ENCODE measurements around the gene RANBP17. TPM values are rescaled to one million over a fixed set of nuclear protein-coding genes. Genes with fewer than 3 reads are reported as not detected.

The RANBP17 gene
- total and polyA plus RNA-seq, 2 experiments from 2014 or later: 43.8 to 53.1 TPM

DNA sequence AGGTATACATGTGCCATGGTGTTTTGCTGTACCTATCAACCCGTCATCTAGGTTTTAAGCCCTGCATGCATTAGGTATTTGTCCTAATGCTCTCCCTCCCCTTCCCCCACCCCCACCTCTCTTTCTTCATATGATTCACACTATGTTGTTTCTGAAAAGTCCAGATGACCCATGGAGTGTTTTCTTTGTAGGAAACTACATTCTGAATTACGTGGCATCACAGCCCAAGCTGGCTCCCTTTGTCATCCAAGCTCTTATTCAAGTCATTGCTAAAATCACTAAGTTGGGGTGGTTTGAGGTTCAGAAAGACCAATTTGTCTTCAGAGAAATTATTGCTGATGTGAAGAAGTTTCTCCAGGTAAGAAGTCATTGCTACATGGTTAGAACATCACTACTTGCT, 30.4 kb downstream of the RANBP17 start (continued):
- TF ChIP-seq, protein P1, sequence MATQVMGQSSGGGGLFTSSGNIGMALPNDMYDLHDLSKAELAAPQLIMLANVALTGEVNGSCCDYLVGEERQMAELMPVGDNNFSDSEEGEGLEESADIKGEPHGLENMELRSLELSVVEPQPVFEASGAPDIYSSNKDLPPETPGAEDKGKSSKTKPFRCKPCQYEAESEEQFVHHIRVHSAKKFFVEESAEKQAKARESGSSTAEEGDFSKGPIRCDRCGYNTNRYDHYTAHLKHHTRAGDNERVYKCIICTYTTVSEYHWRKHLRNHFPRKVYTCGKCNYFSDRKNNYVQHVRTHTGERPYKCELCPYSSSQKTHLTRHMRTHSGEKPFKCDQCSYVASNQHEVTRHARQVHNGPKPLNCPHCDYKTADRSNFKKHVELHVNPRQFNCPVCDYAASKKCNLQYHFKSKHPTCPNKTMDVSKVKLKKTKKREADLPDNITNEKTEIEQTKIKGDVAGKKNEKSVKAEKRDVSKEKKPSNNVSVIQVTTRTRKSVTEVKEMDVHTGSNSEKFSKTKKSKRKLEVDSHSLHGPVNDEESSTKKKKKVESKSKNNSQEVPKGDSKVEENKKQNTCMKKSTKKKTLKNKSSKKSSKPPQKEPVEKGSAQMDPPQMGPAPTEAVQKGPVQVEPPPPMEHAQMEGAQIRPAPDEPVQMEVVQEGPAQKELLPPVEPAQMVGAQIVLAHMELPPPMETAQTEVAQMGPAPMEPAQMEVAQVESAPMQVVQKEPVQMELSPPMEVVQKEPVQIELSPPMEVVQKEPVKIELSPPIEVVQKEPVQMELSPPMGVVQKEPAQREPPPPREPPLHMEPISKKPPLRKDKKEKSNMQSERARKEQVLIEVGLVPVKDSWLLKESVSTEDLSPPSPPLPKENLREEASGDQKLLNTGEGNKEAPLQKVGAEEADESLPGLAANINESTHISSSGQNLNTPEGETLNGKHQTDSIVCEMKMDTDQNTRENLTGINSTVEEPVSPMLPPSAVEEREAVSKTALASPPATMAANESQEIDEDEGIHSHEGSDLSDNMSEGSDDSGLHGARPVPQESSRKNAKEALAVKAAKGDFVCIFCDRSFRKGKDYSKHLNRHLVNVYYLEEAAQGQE (IDR thresholded peaks at IDR 0.05; ENCODE audit: unreplicated experiment): no peak
- TF ChIP-seq JUNB (IDR thresholded peaks at IDR 0.05; ENCODE audit: unreplicated experiment) (no peak), CREB1 (CRISPR knock-in tag; IDR thresholded peaks at IDR 0.05; ENCODE audit: low read depth) (no peak), ZNF331 (CRISPR knock-in tag; IDR thresholded peaks at IDR 0.05; ENCODE audit: low read depth) (no peak), ZNF114 (CRISPR knock-in tag; IDR thresholded peaks at IDR 0.05) (no peak)

DNA sequence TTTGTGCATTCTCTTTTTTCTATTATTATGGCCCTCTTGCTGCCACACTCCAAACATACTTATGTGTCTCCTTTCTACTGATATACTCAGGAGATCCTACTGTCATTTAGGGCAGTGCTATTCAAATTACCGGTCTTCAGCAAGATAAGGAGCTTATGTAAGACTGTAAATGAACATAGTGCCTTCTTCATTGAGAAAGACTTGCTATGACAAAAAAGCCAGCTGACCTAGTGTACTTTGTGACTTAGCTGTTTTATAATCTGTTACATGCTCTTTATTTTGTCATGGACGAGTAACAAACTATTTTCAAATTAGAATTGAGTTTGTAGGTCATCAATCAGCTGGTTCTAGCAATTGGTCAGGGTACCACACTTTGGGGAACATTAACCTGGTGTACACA, 32.8 kb downstream of the RANBP17 start:
- H3K4me1 ChIP-seq (ENCODE audit: insufficient read depth): no peaks in the 10 kb centered on the region
- H3K4me3 ChIP-seq: no peak overlapping the region
- Mint-ChIP-seq H3K4me1 (peaks cover 3% of the 10 kb centered on the region; the same call in 1 of the 3 replicates), H3K36me3 (ENCODE audit: low read depth) (peaks cover 32% of the 10 kb centered on the region), H3K27me3 (ENCODE audit: insufficient read depth, low read depth, poor library complexity) (peaks cover 2% of the 10 kb centered on the region), H3K27ac (no peak overlapping the region), H3K9me3 (0 out of 3 replicates have a peak, but pooled peaks cover 3% of the 10 kb centered on the region), H3K4me3 (no peak overlapping the region)
- H4K20me1 ChIP-seq (replicated peaks; ENCODE audit: insufficient read depth): no peaks in the 10 kb centered on the region
- no peak overlapping the region for H2AFZ ChIP-seq
- no peaks in the 10 kb centered on the region for H3F3A ChIP-seq (replicated peaks; ENCODE audit: low read depth)
- ATAC-seq (no peak), DNase-seq (ENCODE audit: low spot score) (no peak)
- no peaks in the 10 kb centered on the region for H3K9me2 ChIP-seq (ENCODE audit: insufficient read depth)
- no peak overlapping the region for H3K27ac ChIP-seq (ENCODE audit: low read depth)
- no peaks in the 10 kb centered on the region for H3K27me3 ChIP-seq (ENCODE audit: insufficient read depth)
- H3K36me3 ChIP-seq (ENCODE audit: insufficient read depth): no peaks in the 10 kb centered on the region
- H3K79me2 ChIP-seq (replicated peaks; ENCODE audit: insufficient read depth): peaks cover 11% of the 10 kb centered on the region; the same call in 1 of the 2 replicates
- H3K4me2 ChIP-seq: no peak overlapping the region
- no peak for TF ChIP-seq STAT1 (IDR thresholded peaks at IDR 0.05; ENCODE audit: unreplicated experiment)
- TF ChIP-seq POLR2AphosphoS5 (IDR thresholded peaks at IDR 0.05; ENCODE audit: low read depth): no peak
- no peak for TF ChIP-seq ZNF331 (CRISPR knock-in tag; IDR thresholded peaks at IDR 0.05; ENCODE audit: low read depth)
- no peak for TF ChIP-seq JUNB (IDR thresholded peaks at IDR 0.05; ENCODE audit: unreplicated experiment)
- TF ChIP-seq, protein P2, sequence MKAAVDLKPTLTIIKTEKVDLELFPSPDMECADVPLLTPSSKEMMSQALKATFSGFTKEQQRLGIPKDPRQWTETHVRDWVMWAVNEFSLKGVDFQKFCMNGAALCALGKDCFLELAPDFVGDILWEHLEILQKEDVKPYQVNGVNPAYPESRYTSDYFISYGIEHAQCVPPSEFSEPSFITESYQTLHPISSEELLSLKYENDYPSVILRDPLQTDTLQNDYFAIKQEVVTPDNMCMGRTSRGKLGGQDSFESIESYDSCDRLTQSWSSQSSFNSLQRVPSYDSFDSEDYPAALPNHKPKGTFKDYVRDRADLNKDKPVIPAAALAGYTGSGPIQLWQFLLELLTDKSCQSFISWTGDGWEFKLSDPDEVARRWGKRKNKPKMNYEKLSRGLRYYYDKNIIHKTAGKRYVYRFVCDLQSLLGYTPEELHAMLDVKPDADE (IDR thresholded peaks at IDR 0.05): no peak
- no peak for TF ChIP-seq EZH2 (IDR thresholded peaks at IDR 0.05; ENCODE audit: low read depth, unreplicated experiment)
- no peak for TF ChIP-seq EZH2phosphoT487 (IDR thresholded peaks at IDR 0.05; ENCODE audit: unreplicated experiment)
- TF ChIP-seq NANOG (IDR thresholded peaks at IDR 0.05; ENCODE audit: borderline replicate concordance): no peak
- TF ChIP-seq, protein P3, sequence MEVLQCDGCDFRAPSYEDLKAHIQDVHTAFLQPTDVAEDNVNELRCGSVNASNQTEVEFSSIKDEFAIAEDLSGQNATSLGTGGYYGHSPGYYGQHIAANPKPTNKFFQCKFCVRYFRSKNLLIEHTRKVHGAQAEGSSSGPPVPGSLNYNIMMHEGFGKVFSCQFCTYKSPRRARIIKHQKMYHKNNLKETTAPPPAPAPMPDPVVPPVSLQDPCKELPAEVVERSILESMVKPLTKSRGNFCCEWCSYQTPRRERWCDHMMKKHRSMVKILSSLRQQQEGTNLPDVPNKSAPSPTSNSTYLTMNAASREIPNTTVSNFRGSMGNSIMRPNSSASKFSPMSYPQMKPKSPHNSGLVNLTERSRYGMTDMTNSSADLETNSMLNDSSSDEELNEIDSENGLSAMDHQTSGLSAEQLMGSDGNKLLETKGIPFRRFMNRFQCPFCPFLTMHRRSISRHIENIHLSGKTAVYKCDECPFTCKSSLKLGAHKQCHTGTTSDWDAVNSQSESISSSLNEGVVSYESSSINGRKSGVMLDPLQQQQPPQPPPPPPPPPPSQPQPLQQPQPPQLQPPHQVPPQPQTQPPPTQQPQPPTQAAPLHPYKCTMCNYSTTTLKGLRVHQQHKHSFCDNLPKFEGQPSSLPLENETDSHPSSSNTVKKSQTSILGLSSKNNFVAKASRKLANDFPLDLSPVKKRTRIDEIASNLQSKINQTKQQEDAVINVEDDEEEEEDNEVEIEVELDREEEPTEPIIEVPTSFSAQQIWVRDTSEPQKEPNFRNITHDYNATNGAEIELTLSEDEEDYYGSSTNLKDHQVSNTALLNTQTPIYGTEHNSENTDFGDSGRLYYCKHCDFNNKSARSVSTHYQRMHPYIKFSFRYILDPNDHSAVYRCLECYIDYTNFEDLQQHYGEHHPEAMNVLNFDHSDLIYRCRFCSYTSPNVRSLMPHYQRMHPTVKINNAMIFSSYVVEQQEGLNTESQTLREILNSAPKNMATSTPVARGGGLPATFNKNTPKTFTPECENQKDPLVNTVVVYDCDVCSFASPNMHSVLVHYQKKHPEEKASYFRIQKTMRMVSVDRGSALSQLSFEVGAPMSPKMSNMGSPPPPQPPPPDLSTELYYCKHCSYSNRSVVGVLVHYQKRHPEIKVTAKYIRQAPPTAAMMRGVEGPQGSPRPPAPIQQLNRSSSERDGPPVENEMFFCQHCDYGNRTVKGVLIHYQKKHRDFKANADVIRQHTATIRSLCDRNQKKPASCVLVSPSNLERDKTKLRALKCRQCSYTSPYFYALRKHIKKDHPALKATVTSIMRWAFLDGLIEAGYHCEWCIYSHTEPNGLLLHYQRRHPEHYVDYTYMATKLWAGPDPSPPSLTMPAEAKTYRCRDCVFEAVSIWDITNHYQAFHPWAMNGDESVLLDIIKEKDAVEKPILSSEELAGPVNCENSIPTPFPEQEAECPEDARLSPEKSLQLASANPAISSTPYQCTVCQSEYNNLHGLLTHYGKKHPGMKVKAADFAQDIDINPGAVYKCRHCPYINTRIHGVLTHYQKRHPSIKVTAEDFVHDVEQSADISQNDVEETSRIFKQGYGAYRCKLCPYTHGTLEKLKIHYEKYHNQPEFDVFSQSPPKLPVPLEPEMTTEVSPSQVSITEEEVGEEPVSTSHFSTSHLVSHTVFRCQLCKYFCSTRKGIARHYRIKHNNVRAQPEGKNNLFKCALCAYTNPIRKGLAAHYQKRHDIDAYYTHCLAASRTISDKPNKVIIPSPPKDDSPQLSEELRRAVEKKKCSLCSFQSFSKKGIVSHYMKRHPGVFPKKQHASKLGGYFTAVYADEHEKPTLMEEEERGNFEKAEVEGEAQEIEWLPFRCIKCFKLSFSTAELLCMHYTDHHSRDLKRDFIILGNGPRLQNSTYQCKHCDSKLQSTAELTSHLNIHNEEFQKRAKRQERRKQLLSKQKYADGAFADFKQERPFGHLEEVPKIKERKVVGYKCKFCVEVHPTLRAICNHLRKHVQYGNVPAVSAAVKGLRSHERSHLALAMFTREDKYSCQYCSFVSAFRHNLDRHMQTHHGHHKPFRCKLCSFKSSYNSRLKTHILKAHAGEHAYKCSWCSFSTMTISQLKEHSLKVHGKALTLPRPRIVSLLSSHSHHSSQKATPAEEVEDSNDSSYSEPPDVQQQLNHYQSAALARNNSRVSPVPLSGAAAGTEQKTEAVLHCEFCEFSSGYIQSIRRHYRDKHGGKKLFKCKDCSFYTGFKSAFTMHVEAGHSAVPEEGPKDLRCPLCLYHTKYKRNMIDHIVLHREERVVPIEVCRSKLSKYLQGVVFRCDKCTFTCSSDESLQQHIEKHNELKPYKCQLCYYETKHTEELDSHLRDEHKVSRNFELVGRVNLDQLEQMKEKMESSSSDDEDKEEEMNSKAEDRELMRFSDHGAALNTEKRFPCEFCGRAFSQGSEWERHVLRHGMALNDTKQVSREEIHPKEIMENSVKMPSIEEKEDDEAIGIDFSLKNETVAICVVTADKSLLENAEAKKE (CRISPR knock-in tag; IDR thresholded peaks at IDR 0.05): no peak

Measured in GM23338 (cell line).